Occipital lobe (tissue), 2 donors: Measurements from ENCODE around the gene SUPT20HL2. TPM values are rescaled to one million over a fixed set of nuclear protein-coding genes. Genes with fewer than 3 reads are reported as not detected.
"Not testable (repeated sequence)": the region's sequence is repeated elsewhere in the genome, so short reads cannot be mapped to it uniquely, and the experiment has no call there.

ENCODE experiments used
- DNase-seq: peaks from one replicate; lab custom pipeline; 2025; lab: John Stamatoyannopoulos, UW
- total RNA-seq: library from RNA; depleted of rRNA; stranded (reverse); fragments of >200 nt; gene quantifications from one replicate; pipeline ENCODE4 v1.2.3, GENCODE V29; 2014

SUPT20HL2 gene
- total RNA-seq, 1 donor from 2014 or later: not detected

DNA sequence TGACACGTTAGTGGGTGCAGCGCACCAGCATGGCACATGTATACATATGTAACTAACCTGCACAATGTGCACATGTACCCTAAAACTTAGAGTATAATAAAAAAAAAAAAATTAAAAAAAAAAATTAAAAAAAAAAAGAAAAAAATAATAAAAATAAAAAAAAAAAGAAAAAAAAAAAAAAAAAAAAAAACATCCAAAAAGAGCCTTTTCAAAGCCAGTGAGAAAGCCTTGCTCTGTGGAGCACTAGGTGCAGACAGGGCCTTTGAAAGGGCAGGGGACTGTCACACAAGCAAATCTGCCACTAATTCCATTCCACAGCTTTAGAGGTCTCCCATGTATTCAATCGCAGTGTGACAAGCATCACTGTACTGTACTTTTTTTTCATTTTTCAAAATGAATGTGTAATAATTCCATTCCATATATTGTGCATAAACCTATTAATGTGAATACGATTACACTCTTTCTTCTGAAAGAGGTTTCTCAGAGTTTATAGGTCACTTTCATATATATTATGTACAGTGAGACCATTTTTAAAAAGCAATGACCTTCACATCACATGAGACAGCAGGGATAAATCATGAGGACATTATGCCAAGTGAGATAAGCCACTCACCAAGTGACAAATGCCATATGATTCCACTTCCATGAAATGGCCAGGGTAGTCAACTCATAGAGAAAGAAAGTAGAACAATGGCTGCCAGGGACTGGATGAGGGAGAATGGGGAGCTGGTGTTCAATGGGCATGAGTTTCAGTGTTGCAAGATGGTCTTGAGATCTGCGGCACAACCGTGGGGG lies 4.1 kb downstream of the SUPT20HL2 start:
- DNase-seq: not testable (repeated sequence)

DNA sequence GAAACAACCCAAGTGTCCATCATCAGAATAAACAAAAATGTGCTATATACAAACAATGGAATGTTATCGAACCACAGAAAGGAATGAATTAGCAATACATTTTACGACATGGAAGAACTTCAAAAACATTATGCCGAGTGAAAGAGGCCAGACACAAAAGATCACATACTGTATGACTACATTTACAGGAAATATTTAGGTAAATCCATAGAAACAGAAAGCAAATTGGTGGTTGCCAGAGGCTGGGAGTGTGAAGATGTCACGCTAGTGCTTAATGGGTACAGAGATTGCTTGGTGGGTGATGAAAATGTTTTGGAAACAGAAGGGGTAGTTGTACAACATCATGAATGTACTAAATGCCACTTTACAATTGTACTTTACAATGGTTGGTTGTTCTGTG lies 5.1 kb downstream of the SUPT20HL2 start:
- DNase-seq: not testable (repeated sequence)

DNA sequence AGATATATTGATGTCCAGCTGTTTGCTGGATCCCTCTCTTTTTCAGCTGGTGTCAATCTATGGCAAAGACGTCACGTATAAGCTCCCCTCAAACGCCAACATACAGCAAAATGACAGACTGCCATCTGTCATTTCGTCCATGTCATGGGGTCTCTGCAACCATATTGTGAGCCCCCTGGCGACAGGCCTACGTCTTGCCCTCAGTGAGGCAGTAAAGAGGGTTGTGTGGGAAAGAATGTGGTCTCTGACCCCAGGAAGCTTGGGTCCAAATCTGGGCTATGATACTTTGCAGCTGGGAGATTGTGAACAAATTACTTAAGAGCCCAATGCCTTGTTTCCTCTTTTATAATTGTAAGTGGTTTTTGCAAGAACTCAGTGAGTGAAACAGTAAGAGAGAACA lies 7.4 kb downstream of the SUPT20HL2 start:
- DNase-seq: no peak

DNA sequence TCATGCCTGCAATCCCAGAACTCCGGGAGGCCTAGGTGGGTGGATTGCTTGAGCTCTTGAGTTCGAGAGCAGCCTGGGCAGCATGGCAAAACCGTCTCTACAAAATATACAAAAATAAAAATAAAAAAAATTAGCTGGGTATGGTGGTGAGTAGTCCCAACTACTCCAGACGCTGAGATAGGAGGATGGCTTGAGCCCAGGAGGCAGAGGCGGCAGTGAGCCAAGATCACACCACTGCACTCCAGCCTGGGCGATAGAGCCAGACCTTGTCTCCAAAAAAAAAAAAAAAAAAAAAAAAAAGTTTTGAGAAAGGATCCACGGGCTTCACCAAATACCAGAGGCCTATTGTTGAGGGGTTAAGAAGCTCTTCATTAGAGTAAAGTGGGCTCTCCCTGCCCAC lies 8.0 kb downstream of the SUPT20HL2 start:
- DNase-seq: no peak

DNA sequence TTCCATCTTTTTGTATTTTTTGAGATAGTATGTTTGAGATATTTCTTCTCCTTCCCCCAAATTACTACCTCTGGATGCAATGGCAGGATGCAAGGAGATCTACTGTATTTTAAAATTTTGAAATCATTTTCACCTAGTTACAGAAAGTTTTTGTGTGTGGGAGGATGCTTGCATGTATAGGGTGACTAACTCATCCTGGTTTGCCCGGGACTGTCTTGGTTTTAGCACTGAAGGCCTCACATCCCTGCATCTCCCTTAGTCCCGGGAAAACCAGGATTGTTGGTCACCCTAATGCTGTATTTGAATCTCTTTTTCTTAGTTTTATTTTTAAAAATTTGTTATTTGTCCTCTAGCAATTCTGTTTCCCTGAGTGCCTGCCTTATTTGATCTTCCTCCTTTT lies 12.1 kb downstream of the SUPT20HL2 start:
- no peak for DNase-seq

DNA sequence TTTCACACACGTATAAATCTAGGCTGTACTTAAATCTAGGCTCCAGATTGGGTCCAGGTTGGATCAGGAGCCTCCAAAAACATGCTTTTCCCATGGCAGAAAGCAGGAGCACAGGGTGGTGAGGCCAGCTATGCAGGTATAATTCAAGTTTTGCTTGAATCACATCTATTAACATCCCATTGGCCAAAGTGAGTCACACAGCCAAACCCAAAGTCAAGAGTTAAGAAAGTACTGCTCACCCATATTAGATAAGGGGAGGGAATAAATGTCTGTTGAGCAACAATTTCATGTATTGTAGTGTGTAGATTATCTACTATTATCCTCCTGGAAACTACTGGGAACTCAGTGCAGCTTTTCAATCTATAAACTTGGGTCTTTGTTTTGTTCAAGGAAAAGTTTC lies 12.8 kb downstream of the SUPT20HL2 start:
- DNase-seq: no peak

DNA sequence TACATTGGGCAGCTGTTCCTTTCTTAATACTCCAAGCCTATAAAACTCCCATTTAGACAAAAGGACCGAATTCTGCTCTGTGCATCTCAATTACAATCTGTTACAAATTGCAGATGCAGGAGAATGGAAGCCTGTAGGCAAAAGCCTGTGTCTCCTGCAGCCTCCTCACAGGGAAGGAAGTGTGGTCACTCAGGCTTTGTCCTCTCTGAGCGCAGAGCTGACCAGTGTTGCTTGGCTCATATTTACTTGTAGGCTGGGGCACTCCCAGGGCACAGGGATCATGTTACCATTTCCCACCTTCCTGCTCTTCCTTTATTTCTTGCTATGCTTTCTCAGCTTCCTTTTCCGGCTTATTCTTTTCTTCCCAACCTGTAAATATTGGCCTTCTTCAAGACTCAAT lies 15.7 kb downstream of the SUPT20HL2 start:
- DNase-seq: no peak

DNA sequence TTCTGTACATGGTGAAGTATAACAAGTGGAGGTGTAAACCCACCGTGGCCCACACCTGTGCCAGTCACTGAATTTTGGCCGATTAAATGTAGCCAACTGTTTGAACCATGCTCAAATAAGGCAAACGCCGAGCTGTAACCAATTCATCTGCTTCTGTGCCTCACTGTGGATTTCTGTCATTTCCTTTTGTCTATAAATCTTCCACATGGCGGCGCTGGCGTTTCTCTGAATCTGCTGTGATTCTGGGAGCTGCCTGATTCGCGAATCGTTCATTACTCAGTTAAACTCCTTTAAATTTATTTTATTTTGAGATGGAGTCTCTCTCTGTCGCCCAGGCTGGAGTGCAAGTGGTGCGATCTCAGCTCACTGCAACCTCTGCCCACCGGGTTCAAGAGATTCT lies 19.2 kb downstream of the SUPT20HL2 start:
- DNase-seq: no peak

DNA sequence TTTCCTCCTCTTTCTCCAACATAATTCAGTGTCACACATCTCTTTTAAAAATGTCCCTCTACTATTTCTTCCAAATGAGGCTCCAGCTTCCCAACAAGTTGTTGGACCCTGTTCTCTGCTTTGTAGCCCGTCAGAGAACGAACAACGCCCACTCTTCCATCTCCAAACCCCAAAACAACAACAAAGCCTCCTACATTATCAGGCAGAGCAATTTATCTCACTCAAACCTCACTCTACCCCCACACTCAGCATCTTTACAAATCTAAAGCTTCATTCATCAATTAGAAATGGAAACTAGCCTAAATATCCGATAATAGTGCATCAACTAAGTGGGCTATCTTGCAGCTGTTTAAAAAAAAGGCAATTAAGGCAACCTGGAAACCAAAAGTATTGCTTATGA lies 20.5 kb downstream of the SUPT20HL2 start:
- DNase-seq: no peak

DNA sequence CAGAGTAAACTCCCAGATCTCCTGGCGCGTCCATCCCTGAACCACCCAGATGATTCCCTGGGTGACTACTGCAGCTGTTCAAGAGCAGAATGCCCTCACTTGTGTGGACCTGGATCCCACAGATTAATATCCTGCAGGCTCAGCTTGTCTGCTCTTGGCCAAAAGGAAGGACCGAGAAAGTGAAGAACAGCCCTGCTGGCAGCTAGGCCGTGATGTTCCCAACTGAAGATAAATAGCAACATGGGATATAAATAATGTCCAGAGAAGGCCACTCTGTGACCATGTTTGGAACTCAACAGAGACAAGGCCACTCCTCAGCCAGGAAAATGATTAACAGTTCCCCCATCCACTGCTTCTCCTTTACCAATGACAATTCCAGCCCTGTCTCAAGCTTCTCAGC lies 21.5 kb downstream of the SUPT20HL2 start:
- no peak for DNase-seq

DNA sequence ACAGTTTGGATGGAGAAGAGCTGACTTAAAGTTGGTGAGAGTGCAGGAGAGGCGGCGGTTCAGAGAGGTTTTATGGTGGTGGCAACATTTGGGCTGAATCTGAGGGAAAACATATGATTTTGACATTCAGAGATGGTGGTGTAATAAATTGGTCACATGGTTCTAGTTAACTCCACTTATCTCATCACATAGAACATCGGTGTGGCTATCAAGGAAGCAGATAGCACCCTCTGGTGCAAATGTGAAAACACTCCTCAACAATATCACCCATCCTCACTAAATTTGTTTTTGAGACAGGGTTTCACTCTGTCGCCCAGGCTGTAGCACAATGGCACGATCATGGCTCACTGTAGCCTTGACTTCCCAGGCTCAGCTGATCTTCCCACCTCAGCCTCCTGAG lies 28.8 kb downstream of the SUPT20HL2 start:
- no peak for DNase-seq

DNA sequence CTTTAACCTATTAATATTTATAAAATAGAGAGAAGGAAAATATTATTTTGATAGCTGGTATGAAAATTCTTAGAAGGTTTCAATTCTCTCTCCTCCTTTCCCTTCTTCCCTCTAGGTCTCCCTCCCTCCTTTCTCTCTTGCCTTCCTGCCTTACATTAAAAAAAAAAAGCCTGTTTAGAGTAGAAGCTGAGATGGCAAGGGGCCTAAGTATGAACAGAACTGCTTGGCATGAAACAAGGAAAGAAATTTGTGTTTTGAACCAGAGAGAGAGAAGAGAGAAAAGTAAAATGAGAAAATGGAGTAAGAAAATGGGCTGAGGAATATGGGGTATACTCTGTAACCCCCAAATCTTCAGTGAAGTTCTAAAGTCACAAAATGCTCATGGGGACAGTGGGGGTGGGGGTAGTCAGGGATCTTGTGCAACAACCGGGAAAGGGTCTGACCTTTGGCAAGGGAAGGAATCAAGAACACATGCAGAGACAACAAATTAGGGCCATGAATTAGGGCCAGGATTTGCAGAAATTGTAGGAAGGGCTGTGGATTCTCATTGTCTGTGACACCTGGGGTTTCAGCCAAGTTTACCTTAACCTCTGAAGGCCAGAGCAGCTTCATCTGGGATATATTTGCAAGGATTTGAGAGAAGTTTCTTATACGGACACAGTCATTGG lies 30.6 kb downstream of the SUPT20HL2 start:
- no peak for DNase-seq

DNA sequence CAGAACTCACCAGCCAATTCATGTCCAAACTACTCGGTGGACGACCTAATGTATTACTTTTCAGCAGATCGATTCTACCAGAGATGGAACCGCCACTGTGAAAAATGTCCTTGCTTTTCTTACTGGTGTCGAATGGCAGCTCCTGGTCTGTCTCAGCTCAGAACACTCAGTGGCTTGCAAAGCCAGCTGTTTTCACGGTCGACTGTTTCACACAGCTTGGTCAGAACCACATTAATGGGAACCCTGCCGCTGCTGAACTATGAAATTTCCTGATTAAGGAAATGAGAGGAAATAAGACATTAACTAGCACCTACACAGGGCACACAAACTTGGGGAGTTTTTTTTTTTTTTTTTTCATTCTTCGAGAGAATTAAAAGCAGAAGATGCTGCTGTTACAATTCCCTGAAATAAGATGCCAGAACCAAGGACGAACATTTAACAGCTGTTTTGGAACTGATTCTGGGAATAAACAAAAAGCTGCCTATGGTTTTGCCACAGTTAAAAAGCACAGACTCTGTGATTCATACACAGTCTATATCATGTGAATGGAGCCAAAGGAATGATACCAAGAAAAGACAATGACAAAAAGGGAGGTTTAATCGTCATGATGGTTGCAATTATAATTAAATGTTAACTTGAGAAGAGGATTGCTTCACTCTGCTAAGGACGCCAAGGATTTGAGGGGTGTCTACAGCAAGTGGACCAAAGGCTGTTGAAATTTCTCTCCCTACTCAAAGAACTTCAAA lies 31.3 kb downstream of the SUPT20HL2 start:
- no peak for DNase-seq

DNA sequence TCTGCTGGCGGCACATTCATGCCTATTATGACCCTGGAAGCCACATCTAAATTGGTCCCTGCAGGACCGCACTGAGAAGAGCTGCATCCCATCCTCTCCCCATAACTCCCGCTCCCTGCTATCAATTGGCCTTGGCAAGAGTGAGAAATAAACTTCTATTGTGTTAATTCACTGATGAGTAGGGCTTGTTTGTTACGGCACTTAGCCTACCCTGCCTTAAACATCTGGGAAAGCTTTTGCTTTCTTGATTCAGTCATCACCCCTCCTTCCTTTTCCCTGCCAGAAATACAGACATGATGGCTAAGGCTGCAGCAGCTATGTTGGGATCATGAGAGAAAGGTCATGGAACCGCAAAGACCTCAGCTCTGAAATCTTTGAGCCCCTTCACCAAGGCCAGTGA lies 36.5 kb downstream of the SUPT20HL2 start:
- DNase-seq: no peak

DNA sequence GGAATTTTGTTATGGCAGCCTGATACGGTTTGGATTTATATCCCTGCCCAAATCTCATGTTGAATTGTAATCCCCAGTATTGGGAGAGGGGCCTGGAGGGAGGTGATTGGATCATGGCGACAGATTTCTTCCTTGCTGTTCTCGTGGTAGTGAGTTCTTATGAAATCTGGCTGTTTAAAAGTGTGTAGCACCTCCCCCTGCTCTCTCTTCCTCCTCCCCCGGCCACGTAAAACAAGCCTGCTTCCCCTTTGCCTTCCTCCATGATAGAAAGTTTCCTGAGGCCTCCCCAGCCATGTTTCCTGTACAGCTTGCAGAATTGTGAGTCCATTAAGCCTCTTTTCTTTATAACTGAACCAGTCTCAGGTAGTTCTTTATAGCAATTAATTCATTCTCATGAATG lies 37.9 kb downstream of the SUPT20HL2 start:
- DNase-seq: no peak

DNA sequence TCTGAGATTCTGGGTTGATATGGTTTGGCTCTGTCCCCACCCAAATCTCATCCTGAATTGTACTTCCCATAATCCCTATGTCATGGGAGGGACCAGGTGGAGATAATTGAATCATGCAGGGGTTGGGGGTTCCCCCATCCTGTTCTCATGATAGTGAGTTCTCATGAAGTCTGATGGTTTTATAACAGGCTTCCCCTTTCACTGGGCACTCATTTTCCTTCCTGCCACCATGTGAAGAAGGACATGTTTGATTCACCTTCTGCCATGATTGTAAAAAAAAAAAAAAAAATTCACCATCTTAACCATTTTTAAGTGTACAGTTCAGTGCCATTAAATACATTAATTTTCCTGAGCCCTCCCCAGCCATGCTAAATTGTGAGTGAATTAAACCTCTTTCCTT lies 42.6 kb downstream of the SUPT20HL2 start:
- no peak for DNase-seq

DNA sequence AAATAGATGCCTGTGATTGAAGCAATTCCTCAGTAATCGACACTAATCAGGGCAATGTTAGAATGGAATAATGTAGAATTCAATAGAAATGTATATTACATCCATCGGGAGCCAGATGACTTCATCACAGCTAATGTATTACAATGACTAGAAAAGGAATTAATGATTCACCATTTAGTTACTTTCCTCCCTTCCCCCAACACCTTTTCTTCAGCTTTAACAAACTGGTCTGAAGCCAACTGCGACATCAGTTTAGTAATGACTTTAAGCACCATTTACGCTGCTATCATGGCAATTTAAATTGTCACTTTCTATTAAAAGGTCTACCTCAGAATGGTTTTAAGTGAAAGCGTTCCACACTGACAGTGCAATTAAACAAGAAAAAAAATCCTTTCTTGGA lies 45.1 kb downstream of the SUPT20HL2 start:
- no peak for DNase-seq

DNA sequence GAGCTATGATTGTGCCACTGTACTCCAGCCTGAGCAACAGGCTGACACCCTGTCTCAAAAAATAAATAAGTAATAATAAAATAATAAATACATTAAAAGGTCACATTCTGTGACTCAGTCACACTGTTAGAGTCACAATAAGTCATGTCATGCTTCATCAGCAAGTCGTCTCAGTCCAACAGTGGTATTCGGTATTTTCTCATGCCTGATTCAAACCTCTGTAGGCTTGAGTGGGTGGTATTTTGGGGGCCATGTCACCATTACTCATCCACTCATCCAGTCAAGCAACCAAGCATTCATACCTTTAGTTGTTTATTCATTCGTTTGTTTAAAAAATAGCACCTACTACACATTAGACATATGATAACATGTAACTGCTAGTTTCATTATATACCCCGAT lies 46.9 kb downstream of the SUPT20HL2 start:
- DNase-seq: no peak

DNA sequence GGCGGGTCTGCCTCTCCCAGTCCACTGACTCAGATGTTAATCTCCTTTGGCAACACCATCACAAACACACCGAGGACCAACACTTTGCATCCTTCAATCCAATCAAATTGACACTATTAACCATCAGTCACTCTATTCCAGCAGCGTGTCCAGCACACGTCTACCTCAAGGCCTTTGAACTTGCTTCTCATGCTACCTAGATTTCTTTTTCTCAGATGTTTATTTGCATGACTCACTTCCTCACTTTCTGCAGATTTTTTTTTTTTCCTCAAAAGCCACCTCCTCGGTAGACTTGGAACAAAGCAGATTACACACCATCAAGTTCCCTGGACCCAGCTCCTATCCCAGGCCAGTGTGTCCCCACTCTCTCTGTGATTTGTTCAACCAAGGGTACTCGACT lies 49.5 kb downstream of the SUPT20HL2 start:
- no peak for DNase-seq

DNA sequence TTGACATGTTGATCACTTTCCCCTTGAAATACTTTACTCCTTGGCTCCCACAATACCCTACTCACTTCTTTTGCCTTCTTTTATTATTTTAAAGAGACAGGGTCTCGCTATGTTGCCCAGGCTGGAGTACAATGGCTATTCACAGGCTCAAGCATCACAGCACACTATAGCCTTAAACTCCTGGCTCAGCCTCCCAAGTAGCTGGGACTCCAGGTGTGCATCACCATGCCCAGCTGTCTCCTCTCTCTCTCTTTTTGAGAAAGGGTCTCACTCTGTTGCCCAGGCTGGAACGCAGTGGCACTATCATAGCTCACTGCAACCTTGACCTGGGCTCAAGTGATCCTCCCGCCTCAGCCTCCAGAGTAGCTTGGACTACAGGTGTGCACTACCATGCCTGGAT lies 51.6 kb downstream of the SUPT20HL2 start:
- DNase-seq: no peak
